RWPE2 (cell line): ENCODE measurements around the gene IL16.

Source experiments
- ATAC-seq: fragments of 200-7000 bp; cut with Tn5 transposase; 3 replicates; pipeline ENCODE4 v1.9.1; 2021; ENCODE audit warnings: low read depth
- DNase-seq: peaks from one replicate; pipeline ENCODE4 v3.0.0-alpha.2; 2020; ENCODE audit warnings: low spot score
- H3K27ac ChIP-seq: fragments of 450-650 bp; 2 replicates; pipeline ENCODE4 v1.5.1; 2017; ENCODE audit warnings: mild to moderate bottlenecking; ENCODE audit not compliant: poor library complexity, severe bottlenecking
- H3K27me3 ChIP-seq: fragments of 250-450 bp; sonication (Bioruptor Pico); 2 replicates; pipeline ENCODE4 v1.5.1; 2021; ENCODE audit warnings: mild to moderate bottlenecking, moderate library complexity; ENCODE audit not compliant: insufficient read depth, poor library complexity, severe bottlenecking
- H3K36me3 ChIP-seq: fragments of 250-450 bp; sonication (Bioruptor Pico); 2 replicates; pipeline ENCODE4 v1.5.1; 2020; ENCODE audit warnings: low read depth, mild to moderate bottlenecking, moderate library complexity
- H3K4me1 ChIP-seq: fragments of 250-450 bp; sonication (Bioruptor Pico); 2 replicates; pipeline ENCODE4 v1.5.1; 2021; ENCODE audit warnings: mild to moderate bottlenecking, moderate library complexity; ENCODE audit not compliant: insufficient read depth, poor library complexity, severe bottlenecking
- H3K4me3 ChIP-seq: fragments of 250-450 bp; sonication (Bioruptor Pico); 2 replicates; pipeline ENCODE4 v1.5.1; 2021; ENCODE audit warnings: mild to moderate bottlenecking, moderate library complexity; ENCODE audit not compliant: severe bottlenecking
- H3K9me3 ChIP-seq: fragments of 250-450 bp; sonication (Bioruptor Pico); 2 replicates; pipeline ENCODE4 v1.5.1; 2021; ENCODE audit warnings: mild to moderate bottlenecking, moderate library complexity; ENCODE audit not compliant: severe bottlenecking
- TF ChIP-seq, protein P1 (sequence below): fragments of 450-650 bp; IDR thresholded peaks from one replicate; pipeline ENCODE4 v1.5.1; 2017; ENCODE audit warnings: mild to moderate bottlenecking, moderate library complexity; ENCODE audit not compliant: poor library complexity, severe bottlenecking

IL16 gene

GRCh38 chr15:81292523-81293001 lies 95.9 kb downstream of the IL16 start:
- no peak for ATAC-seq
- TF ChIP-seq, protein P1, sequence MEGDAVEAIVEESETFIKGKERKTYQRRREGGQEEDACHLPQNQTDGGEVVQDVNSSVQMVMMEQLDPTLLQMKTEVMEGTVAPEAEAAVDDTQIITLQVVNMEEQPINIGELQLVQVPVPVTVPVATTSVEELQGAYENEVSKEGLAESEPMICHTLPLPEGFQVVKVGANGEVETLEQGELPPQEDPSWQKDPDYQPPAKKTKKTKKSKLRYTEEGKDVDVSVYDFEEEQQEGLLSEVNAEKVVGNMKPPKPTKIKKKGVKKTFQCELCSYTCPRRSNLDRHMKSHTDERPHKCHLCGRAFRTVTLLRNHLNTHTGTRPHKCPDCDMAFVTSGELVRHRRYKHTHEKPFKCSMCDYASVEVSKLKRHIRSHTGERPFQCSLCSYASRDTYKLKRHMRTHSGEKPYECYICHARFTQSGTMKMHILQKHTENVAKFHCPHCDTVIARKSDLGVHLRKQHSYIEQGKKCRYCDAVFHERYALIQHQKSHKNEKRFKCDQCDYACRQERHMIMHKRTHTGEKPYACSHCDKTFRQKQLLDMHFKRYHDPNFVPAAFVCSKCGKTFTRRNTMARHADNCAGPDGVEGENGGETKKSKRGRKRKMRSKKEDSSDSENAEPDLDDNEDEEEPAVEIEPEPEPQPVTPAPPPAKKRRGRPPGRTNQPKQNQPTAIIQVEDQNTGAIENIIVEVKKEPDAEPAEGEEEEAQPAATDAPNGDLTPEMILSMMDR: no peak
- DNase-seq: no peak
- peaks cover 12% of the 10 kb centered on the region for H3K4me1 ChIP-seq
- H3K36me3 ChIP-seq: no peaks in the 10 kb centered on the region
- no peak overlapping the region for H3K4me3 ChIP-seq
- no peak overlapping the region for H3K27ac ChIP-seq
- no peaks in the 10 kb centered on the region for H3K27me3 ChIP-seq
- no peaks in the 10 kb centered on the region for H3K9me3 ChIP-seq

DNA sequence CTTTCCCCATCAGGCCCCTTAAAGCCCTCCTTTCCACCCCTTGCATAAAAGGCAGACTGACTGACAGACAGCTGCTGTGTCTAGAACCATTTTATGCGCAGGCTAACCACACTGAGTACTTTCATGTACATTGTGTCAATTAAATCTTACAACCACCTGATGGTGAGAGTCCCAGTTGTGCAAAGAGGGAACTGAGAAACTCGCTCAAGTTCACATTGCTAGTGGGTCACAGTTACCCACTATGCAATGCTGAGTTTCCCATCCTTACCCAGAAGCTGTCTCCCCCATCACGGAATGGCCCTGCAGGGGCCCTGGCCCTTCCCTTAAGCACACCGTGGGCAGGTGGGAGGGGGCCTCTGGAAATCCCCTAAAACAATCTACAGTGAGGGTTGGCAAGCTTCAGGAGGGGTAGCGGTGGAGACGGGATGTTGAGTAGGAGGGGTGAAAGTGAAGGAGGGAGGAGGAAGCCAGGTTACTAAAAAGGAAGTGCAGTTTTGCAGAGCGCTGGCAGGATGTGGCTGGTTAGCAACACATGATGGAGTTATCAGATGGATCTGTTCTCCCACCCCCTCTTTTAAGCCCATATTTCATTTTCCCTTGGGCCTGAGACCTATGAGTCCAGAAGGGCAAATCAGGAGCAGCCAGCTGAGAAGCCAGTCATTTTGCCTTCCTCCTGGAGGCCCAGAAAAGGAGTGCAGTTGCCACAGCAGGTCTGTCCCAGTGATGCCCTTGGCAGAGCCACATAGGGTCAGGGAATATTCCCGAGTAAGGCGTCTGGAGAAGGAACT lies 97.2 kb downstream of the IL16 start:
- no peaks in the 10 kb centered on the region for H3K36me3 ChIP-seq
- TF ChIP-seq, protein P1: no peak
- H3K4me3 ChIP-seq: no peak overlapping the region
- peaks cover 21% of the 10 kb centered on the region for H3K4me1 ChIP-seq
- DNase-seq (no peak), ATAC-seq (no peak)
- H3K27ac ChIP-seq: no peak overlapping the region
- no peaks in the 10 kb centered on the region for H3K9me3 ChIP-seq
- no peaks in the 10 kb centered on the region for H3K27me3 ChIP-seq

GRCh38 chr15:81294516-81294880 lies 97.8 kb downstream of the IL16 start:
- TF ChIP-seq, protein P1: no peak
- DNase-seq (no peak), ATAC-seq (no peak)
- no peak overlapping the region for H3K4me3 ChIP-seq
- peaks cover 21% of the 10 kb centered on the region for H3K4me1 ChIP-seq
- H3K9me3 ChIP-seq: no peaks in the 10 kb centered on the region
- H3K27ac ChIP-seq: no peak overlapping the region
- H3K36me3 ChIP-seq: no peaks in the 10 kb centered on the region
- no peaks in the 10 kb centered on the region for H3K27me3 ChIP-seq

DNA sequence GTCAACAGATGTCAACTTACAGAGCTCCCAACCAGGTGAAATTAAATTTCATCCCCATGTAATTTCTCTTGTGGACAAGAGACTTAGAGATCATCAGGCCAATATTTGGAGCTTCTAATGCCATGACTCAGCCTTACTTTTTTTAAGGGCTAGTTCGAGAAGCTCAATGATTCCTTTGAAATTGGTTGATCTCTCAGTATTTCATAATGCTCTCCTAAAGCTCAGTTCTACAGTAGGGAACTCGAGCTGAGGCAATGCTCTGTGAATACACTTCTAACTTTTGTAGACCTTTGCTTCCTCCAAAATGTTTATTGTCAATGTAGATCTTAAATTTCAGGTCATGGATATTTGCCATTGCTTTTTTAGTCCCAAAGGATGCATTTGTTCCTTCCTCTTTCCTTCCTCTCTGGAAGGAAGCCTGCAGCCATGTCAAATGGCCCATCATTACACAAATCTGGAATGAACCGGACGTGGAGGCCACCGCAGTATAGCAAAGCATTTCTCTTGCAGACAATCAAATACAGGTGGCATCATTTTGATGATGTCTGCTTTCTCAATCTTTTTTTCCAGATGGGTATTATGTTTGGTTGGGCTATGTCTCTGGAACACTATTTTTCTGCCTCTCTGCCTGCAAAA lies 98.9 kb downstream of the IL16 start:
- H3K36me3 ChIP-seq: no peaks in the 10 kb centered on the region
- H3K4me3 ChIP-seq: no peak overlapping the region
- ATAC-seq (no peak), DNase-seq (no peak)
- no peak overlapping the region for H3K27ac ChIP-seq
- H3K4me1 ChIP-seq: peaks cover 21% of the 10 kb centered on the region
- no peaks in the 10 kb centered on the region for H3K9me3 ChIP-seq
- TF ChIP-seq, protein P1: no peak
- no peaks in the 10 kb centered on the region for H3K27me3 ChIP-seq

GRCh38 chr15:81296186-81296585 lies 99.5 kb downstream of the IL16 start:
- Histone ChIP-seq H3K27me3 (no peaks in the 10 kb centered on the region), H3K36me3 (no peaks in the 10 kb centered on the region), H3K27ac (no peak overlapping the region), H3K4me3 (no peak overlapping the region), H3K9me3 (no peaks in the 10 kb centered on the region), H3K4me1 (peaks cover 21% of the 10 kb centered on the region)
- DNase-seq (no peak), ATAC-seq (no peak)
- TF ChIP-seq, protein P1: no peak
